DMS79 treated with DMSO at 0.1 percent for 48 hours (cell line): Measurements from ENCODE around the gene AMZ1.

Source experiments
- DNase-seq: peaks from one replicate; lab custom pipeline; 2025; lab: John Stamatoyannopoulos, UW

The AMZ1 gene

GRCh38 chr7:2754086-2754485 lies 66.1 kb downstream of the AMZ1 start:
- no peak for DNase-seq

GRCh38 chr7:2754912-2755311 lies 66.9 kb downstream of the AMZ1 start:
- DNase-seq = no peak

GRCh38 chr7:2755531-2755930 lies 67.5 kb downstream of the AMZ1 start:
- DNase-seq = no peak

- DNase-seq = no peak
These were observed 69.4 kb downstream of the AMZ1 start for GRCh38 chr7:2757361-2757903.

GRCh38 chr7:2757904-2758672 lies 70.1 kb downstream of the AMZ1 start:
- peak; percentile 33 for DNase-seq

- DNase-seq = no peak
These were observed 70.9 kb downstream of the AMZ1 start for GRCh38 chr7:2758673-2759616.

GRCh38 chr7:2759736-2760097 lies 71.7 kb downstream of the AMZ1 start:
- no peak for DNase-seq

- no peak for DNase-seq
These were observed 72.3 kb downstream of the AMZ1 start for GRCh38 chr7:2760098-2760889.

- no peak for DNase-seq
These were observed 73.2 kb downstream of the AMZ1 start for GRCh38 chr7:2761131-2761624.

GRCh38 chr7:2761801-2762497 lies 73.9 kb downstream of the AMZ1 start:
- DNase-seq = no peak

GRCh38 chr7:2763597-2763996 lies 75.6 kb downstream of the AMZ1 start:
- DNase-seq = no peak

GRCh38 chr7:2764621-2765020 lies 76.6 kb downstream of the AMZ1 start:
- no peak for DNase-seq
